ENCODE measurements around the gene ZCCHC13.

The ZCCHC13 gene

DNA sequence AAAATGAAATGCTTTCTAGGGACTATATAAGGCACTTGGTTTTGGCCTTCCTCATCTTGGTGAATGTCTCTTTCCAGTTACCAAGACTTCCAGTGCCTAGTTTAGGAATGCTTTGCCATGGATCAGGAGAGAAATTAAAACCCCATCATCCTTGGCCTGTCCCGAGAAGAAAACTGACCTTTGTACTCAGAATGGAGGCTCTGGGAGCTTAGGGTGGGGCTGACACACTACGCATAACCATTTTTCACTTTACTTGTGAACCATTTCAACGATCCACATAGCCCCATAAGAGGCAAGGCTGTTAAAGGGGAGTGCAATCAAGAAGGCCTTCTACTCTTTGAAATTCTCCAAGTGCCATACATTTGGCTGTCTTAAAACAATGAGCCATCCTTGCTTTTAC, 26.7 kb upstream of the ZCCHC13 start:
- TF ChIP-seq CTCF (conservative IDR thresholded peaks at IDR 0.05; ENCODE audit: low read depth, low read length): no peak
- DNase-seq (ENCODE audit: low read depth): no peak
- H3K4me3 ChIP-seq (ENCODE audit: low read length): no peak overlapping the region

GRCh38 chrX:74277846-74278245, 26.1 kb upstream of the ZCCHC13 start:
- no peak overlapping the region for H3K4me3 ChIP-seq (ENCODE audit: low read length)
- no peak for TF ChIP-seq CTCF (conservative IDR thresholded peaks at IDR 0.05; ENCODE audit: low read depth, low read length)
- DNase-seq (ENCODE audit: low read depth): no peak

- TF ChIP-seq CTCF (conservative IDR thresholded peaks at IDR 0.05; ENCODE audit: low read depth, low read length): no peak
- no peak for DNase-seq (ENCODE audit: low read depth)
- H3K4me3 ChIP-seq (ENCODE audit: low read length): no peak overlapping the region
These were observed 23.2 kb upstream of the ZCCHC13 start for GRCh38 chrX:74280759-74281158.

GRCh38 chrX:74284391-74284952, 19.5 kb upstream of the ZCCHC13 start:
- H3K4me3 ChIP-seq (ENCODE audit: low read length): no peak overlapping the region
- no peak for DNase-seq (ENCODE audit: low read depth)
- TF ChIP-seq CTCF (conservative IDR thresholded peaks at IDR 0.05; ENCODE audit: low read depth, low read length): no peak

DNA sequence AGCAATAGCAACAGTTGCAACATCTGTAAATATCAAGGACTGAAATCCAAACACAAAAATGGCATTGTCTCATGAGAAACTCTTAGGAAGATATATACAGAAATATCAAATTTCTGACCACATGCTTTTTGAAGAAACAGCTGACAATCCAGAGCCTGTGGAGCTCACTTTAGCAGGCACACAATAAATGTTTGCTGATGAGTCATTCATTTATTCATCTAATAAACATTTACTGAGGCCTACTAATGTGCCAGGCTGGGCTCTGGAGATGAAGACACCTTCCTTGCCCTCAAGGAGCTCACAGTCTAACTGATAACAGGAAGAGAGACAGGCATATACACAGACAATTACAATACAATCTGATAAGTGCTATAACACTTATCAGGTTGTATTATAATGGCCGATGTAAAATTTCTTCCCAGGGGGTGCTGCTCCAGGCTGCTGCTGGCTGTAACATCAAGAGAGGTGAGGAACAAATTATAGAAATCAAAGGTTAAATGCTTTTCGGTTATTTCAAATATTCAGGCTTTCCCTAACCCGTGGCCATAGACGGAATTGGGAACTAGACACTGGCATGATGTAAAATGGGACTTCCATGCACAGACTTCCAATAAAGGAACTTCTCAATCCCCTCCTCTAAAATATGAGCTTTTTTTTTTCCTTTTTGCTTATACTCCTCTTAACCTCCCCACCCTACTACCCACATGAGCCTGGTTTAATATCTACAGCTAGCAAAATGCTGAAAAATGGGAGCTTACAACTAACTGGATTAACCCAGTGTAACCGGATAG, 16.8 kb upstream of the ZCCHC13 start:
- TF ChIP-seq CTCF (conservative IDR thresholded peaks at IDR 0.05; ENCODE audit: low read depth, low read length): no peak
- no peak overlapping the region for H3K4me3 ChIP-seq (ENCODE audit: low read length)
- DNase-seq (ENCODE audit: low read depth): no peak

DNA sequence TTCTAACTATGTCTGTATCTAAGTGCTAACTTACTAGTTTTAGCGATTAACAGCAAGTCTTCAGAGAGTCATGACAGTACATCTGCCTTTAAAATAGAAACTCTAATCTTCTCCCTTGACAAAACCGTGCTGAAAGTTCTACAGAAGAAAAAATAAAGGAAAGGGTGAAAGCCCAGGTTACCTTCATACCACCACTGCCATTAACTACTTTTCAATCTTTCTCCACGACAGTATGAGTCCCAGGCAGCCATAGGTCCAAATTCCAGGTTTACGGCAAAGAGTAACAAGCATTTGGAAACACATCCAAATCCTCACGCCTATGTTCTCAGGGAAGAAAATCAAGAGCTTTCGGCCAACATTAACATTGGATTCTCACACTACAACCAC, 12.4 kb upstream of the ZCCHC13 start:
- TF ChIP-seq CTCF (conservative IDR thresholded peaks at IDR 0.05; ENCODE audit: low read depth, low read length): no peak
- DNase-seq (ENCODE audit: low read depth): no peak
- H3K4me3 ChIP-seq (ENCODE audit: low read length): peak overlapping the region; percentile 86

All from retinal pigment epithelial cell (primary cell).